HL-60 (cell line): Measurements from ENCODE around the gene GOLPH3L.

Experiments
- POLR2AphosphoS5 ChIP-seq: IDR thresholded peaks from 2 replicates; pipeline ENCODE4 v1.6.1; 2012; ENCODE audit warnings: low read depth
- TF ChIP-seq, protein P1 (sequence below): IDR thresholded peaks from one replicate; pipeline ENCODE4 v1.5.1; 2011; ENCODE audit warnings: low read length, control low read depth, inconsistent platforms; ENCODE audit not compliant: insufficient read depth

DNA sequence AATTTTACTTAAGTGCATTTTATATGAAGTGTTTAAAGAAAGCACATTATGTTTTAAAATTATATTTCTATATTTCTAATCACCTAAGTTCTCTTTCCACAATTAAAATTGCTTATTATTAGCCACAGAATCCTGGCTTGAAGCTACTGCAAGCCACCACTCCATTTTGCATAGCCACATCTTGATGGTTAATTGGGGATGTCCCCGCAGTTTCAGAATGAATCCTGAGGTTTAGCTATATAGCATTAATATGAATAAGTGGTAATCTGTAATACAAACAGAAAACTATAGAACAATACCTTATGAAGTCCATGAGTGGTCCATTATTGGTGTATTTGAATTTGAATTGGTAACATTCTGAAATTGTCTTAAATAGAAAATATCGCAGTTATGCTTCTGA is 11.6 kb upstream of the GOLPH3L start:
- TF ChIP-seq POLR2AphosphoS5 = no peak
- TF ChIP-seq, protein P1, sequence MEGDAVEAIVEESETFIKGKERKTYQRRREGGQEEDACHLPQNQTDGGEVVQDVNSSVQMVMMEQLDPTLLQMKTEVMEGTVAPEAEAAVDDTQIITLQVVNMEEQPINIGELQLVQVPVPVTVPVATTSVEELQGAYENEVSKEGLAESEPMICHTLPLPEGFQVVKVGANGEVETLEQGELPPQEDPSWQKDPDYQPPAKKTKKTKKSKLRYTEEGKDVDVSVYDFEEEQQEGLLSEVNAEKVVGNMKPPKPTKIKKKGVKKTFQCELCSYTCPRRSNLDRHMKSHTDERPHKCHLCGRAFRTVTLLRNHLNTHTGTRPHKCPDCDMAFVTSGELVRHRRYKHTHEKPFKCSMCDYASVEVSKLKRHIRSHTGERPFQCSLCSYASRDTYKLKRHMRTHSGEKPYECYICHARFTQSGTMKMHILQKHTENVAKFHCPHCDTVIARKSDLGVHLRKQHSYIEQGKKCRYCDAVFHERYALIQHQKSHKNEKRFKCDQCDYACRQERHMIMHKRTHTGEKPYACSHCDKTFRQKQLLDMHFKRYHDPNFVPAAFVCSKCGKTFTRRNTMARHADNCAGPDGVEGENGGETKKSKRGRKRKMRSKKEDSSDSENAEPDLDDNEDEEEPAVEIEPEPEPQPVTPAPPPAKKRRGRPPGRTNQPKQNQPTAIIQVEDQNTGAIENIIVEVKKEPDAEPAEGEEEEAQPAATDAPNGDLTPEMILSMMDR = no peak
